ENCODE results near the gene STX16. TPM values are rescaled to one million over a fixed set of nuclear protein-coding genes. Genes with fewer than 3 reads are reported as not detected.
"Not testable (repeated sequence)": the region's sequence is repeated elsewhere in the genome, so short reads cannot be mapped to it uniquely, and the experiment has no call there.

The STX16 gene
- total RNA-seq, 1 donor from 2014 or later, result 57.0 TPM

GRCh38 chr20:58647162-58647795, 3.8 kb upstream of the STX16 start:
- DNase-seq (no peak), ATAC-seq (no peak)
- no peak overlapping the region for H3K4me3 ChIP-seq
- H3K27me3 ChIP-seq, result no peaks in the 10 kb centered on the region
- H3K27ac ChIP-seq, result no peak overlapping the region
- no peaks in the 10 kb centered on the region for H3K9me3 ChIP-seq
- H3K36me3 ChIP-seq, result no peaks in the 10 kb centered on the region
- no peaks in the 10 kb centered on the region for H3K4me1 ChIP-seq
- no peak for TF ChIP-seq CTCF (IDR thresholded peaks at IDR 0.05)
- intact Hi-C loops (cut with DNase I), result no loop called here

GRCh38 chr20:58647796-58648501, 3.1 kb upstream of the STX16 start:
- Histone ChIP-seq H3K27ac (no peak overlapping the region), H3K9me3 (no peaks in the 10 kb centered on the region), H3K4me3 (no peak overlapping the region), H3K4me1 (peaks cover 4% of the 10 kb centered on the region), H3K27me3 (no peaks in the 10 kb centered on the region), H3K36me3 (no peaks in the 10 kb centered on the region)
- intact Hi-C loops (cut with DNase I), result no loop called here
- ATAC-seq, result no peak
- TF ChIP-seq CTCF (IDR thresholded peaks at IDR 0.05), result no peak
- DNase-seq, result peak; percentile 8

GRCh38 chr20:58648502-58648825, 2.6 kb upstream of the STX16 start:
- H3K27ac ChIP-seq; H3K4me3 ChIP-seq; H3K9me3 ChIP-seq; H3K36me3 ChIP-seq; intact Hi-C loops (cut with DNase I); ATAC-seq; H3K4me1 ChIP-seq; H3K27me3 ChIP-seq: not testable (repeated sequence)
- DNase-seq, result peak; percentile 11

- Histone ChIP-seq H3K36me3 (no peaks in the 10 kb centered on the region), H3K4me1 (peaks cover 16% of the 10 kb centered on the region), H3K9me3 (no peaks in the 10 kb centered on the region), H3K27ac (peak overlapping the region; percentile 92), H3K27me3 (no peaks in the 10 kb centered on the region), H3K4me3 (peak overlapping the region; percentile 75)
- DNase-seq (peak; percentile 73), ATAC-seq (no peak)
- no peak for TF ChIP-seq CTCF (IDR thresholded peaks at IDR 0.05)
- intact Hi-C loops (cut with DNase I), result no loop called here
Measured at GRCh38 chr20:58649288-58650180, 1.5 kb upstream of the STX16 start.

GRCh38 chr20:58650181-58650775, 805 bp upstream of the STX16 start:
- TF ChIP-seq CTCF (IDR thresholded peaks at IDR 0.05), result no peak
- Histone ChIP-seq H3K9me3 (no peaks in the 10 kb centered on the region), H3K27me3 (no peaks in the 10 kb centered on the region), H3K4me1 (peaks cover 21% of the 10 kb centered on the region), H3K27ac (peak overlapping the region; percentile 92), H3K4me3 (peak overlapping the region; percentile 75), H3K36me3 (no peaks in the 10 kb centered on the region)
- intact Hi-C loops (cut with DNase I), result no loop called here
- peak; percentile 34 for ATAC-seq
- peak; percentile 77 for DNase-seq

Data from upper lobe of right lung (tissue), 1 donor.